HL-60 (cell line): ENCODE data around the gene UTF1.

Experiments
- DNase-seq, 2 experiments: peaks; one replicate each; pipeline ENCODE4 v3.0.0-alpha.2; 2010 to 2020; ENCODE audit warnings: low read depth in 1 of 2, low spot score in 1 of 2
- H3K27ac ChIP-seq: fragments of 250-450 bp; sonication (Bioruptor Pico); replicated peaks from 2 replicates; pipeline ENCODE4 v1.5.1; 2020; ENCODE audit warnings: mild to moderate bottlenecking, moderate library complexity
- H3K27me3 ChIP-seq: fragments of 250-450 bp; sonication (Bioruptor Pico); 2 replicates; pipeline ENCODE4 v1.5.1; 2021; ENCODE audit warnings: mild to moderate bottlenecking, moderate library complexity; ENCODE audit not compliant: insufficient read depth, poor library complexity, severe bottlenecking
- H3K4me3 ChIP-seq: replicated peaks from 2 replicates; pipeline ENCODE4 v1.5.1; 2011; ENCODE audit warnings: mild to moderate bottlenecking, control low read depth, low read length; ENCODE audit not compliant: insufficient read depth
- CTCF ChIP-seq: IDR thresholded peaks from one replicate; pipeline ENCODE4 v1.5.1; 2011; ENCODE audit warnings: low read length, control low read depth, inconsistent platforms; ENCODE audit not compliant: insufficient read depth
- GABPA ChIP-seq: IDR thresholded peaks from 2 replicates; pipeline ENCODE4 v1.6.1; 2012; ENCODE audit warnings: low read depth
- POLR2AphosphoS5 ChIP-seq: IDR thresholded peaks from 2 replicates; pipeline ENCODE4 v1.6.1; 2012; ENCODE audit warnings: low read depth
- REST ChIP-seq: IDR thresholded peaks from 2 replicates; pipeline ENCODE4 v1.6.1; 2012; ENCODE audit warnings: low read depth; ENCODE audit not compliant: insufficient replicate concordance
- SPI1 ChIP-seq: IDR thresholded peaks from 2 replicates; pipeline ENCODE4 v1.6.1; 2012; ENCODE audit warnings: low read depth, mild to moderate bottlenecking, borderline replicate concordance

UTF1 gene

GRCh38 chr10:133194151-133194550, 35.9 kb upstream of the UTF1 start:
- no peak for TF ChIP-seq SPI1
- no peak for TF ChIP-seq GABPA
- no peak for TF ChIP-seq CTCF
- no peak for TF ChIP-seq POLR2AphosphoS5
- TF ChIP-seq REST = no peak

GRCh38 chr10:133195096-133195495, 34.9 kb upstream of the UTF1 start:
- Histone ChIP-seq H3K27ac (no peak overlapping the region), H3K4me3 (no peak overlapping the region), H3K27me3 (peaks cover 3% of the 10 kb centered on the region)
- DNase-seq = no peak
- no peak for TF ChIP-seq POLR2AphosphoS5
- TF ChIP-seq SPI1 = no peak
- no peak for TF ChIP-seq REST
- TF ChIP-seq CTCF = no peak
- no peak for TF ChIP-seq GABPA

More at GRCh38 chr10:133194151-133194550, 35.9 kb upstream of the UTF1 start:
- no peak overlapping the region for H3K27ac ChIP-seq
- peaks cover 3% of the 10 kb centered on the region for H3K27me3 ChIP-seq
- DNase-seq = no peak
- no peak overlapping the region for H3K4me3 ChIP-seq

GRCh38 chr10:133195611-133196010, 34.4 kb upstream of the UTF1 start:
- H3K4me3 ChIP-seq = no peak overlapping the region
- no peak for TF ChIP-seq SPI1
- DNase-seq = no peak
- H3K27ac ChIP-seq = no peak overlapping the region
- H3K27me3 ChIP-seq = peaks cover 3% of the 10 kb centered on the region

- DNase-seq = no peak
- no peak overlapping the region for H3K4me3 ChIP-seq
- H3K27me3 ChIP-seq = peaks cover 3% of the 10 kb centered on the region
- no peak overlapping the region for H3K27ac ChIP-seq
- TF ChIP-seq REST (no peak), CTCF (no peak), GABPA (no peak), POLR2AphosphoS5 (no peak), SPI1 (no peak)
These were observed 33.6 kb upstream of the UTF1 start for GRCh38 chr10:133196221-133196915.
